Heart right ventricle (tissue), 16 donors: ENCODE measurements around the gene BMX. TPM values are rescaled to one million over a fixed set of nuclear protein-coding genes. Genes with fewer than 3 reads are reported as not detected.

Source experiments
- ATAC-seq, 8 donors: fragments of 200-7000 bp; cut with Tn5 transposase; one replicate each; pipeline ENCODE4 v1.9.1; 2020; ENCODE audit warnings: mild to moderate bottlenecking in 8 of 8, moderate library complexity in 8 of 8, moderate number of reproducible peaks in 1 of 8
- DNase-seq, 2 donors: peaks; one replicate each; pipeline ENCODE4 v3.0.0-alpha.2; 2020
- H3K27ac ChIP-seq, 10 donors: fragments of 200-600 bp; sonication (generic) in 2 of 10; one replicate each; pipeline versions ENCODE4 v1.5.0 to v1.8.0; 2020 to 2022; ENCODE audit warnings: mild to moderate bottlenecking in 3 of 10
- H3K27me3 ChIP-seq, 7 donors: fragments of 200-600 bp; one replicate each; pipeline ENCODE4 v1.8.0; 2021 to 2022; ENCODE audit warnings: mild to moderate bottlenecking in 2 of 7
- H3K36me3 ChIP-seq, 9 donors: fragments of 200-600 bp; sonication (generic) in 1 of 9; one replicate each; pipeline versions ENCODE4 v1.5.0 to v1.8.0; 2020 to 2022; ENCODE audit warnings: mild to moderate bottlenecking in 2 of 9
- H3K4me1 ChIP-seq, 9 donors: fragments of 200-600 bp; sonication (generic) in 1 of 9; one replicate each; pipeline versions ENCODE4 v1.5.0 to v1.8.0; 2020 to 2022; ENCODE audit warnings: mild to moderate bottlenecking in 4 of 9
- H3K4me3 ChIP-seq, 10 donors: fragments of 200-600 bp; sonication (generic) in 2 of 10; one replicate each; pipeline versions ENCODE4 v1.5.0 to v1.8.0; 2020 to 2022; ENCODE audit warnings: mild to moderate bottlenecking in 7 of 10, moderate library complexity in 2 of 10
- H3K9me3 ChIP-seq, 11 donors: fragments of 200-600 bp in 10 of 11; sonication (generic) in 2 of 11; one replicate each; pipeline versions ENCODE4 v1.5.0 to v1.8.0; 2013 to 2022; ENCODE audit warnings: mild to moderate bottlenecking in 2 of 11, control low read depth in 1 of 11, moderate library complexity in 1 of 11
- CTCF ChIP-seq, 9 donors: fragments of 200-600 bp; sonication (generic) in 2 of 9; IDR thresholded peaks; one replicate each; pipeline versions ENCODE4 v1.5.0 to v1.8.0; 2021 to 2022; ENCODE audit warnings: antibody characterized with exemption in 9 of 9, mild to moderate bottlenecking in 5 of 9, moderate library complexity in 1 of 9
- WGBS, 2 donors: extraction: QIAGEN DNeasy Blood & Tissue Kit; methylation state at CpG; one replicate each; pipeline ENCODE4 v1.1.7; 2013; ENCODE audit warnings: inconsistent platforms in 1 of 2; 5-methylcytosine and 5-hydroxymethylcytosine counted together
- intact Hi-C, 10 donors: fragments of 100-400 bp; cut with DNase I; formaldehyde crosslinking; loops; one replicate each; pipeline versions ENCODE4 v1.11.1 to v1.14.2; 2022
- polyA plus RNA-seq, 2 donors: library from polyadenylated mRNA; stranded (reverse); fragments of 200-250 nt; gene quantifications; one replicate each; pipeline ENCODE4 v1.2.3, GENCODE V29; 2013
- total RNA-seq, 10 donors: library from RNA; stranded (reverse); fragmentation: NEBNext Ultra II Directional in 3 of 10; extraction: Animal tissue kit (Norgen Biotek cat#: 25700) in 3 of 10; gene quantifications; one replicate each; pipeline versions ENCODE4 v1.2.1 to v1.2.4, GENCODE V29; 2021 to 2023
- donor health status: Arrhythmogenic right ventricular cardiomyopathy.
- donor health status: ischemic (EF 13 %, LVEDD 7.1; RV severe dilation, severe dysfunction).
- donor health status: healthy with polysubstance abuse.
- donor health status: DM: no; HTN: yes; CAD: no.
- donor health status: DM: no; HTN: no; CAD: no.
- donor health status: ischemic (EF 25% LVEDD 6.9; RV normal size, moderate dysfunction).
- donor health status: ischemic (EF 25% LVEDD 5.7; RV mildly dilated, moderate dysfunction).
- donor health status: healthy.
- donor health status: DM: yes; HTN: yes; CAD: no.
- donor health status: Ischemic cardiomyopathy.
- donor health status: ischemic (EF 35%, LVEDD 5.7; RV mildly dilated, moderate dysfunction).
- donor health status: nonischemic (EF 11% LVEDD 7.7; RV severe dilation, severe dysfunction).
- donor health status: DM: yes; HTN: yes; CAD: no.
- donor health status: PGD.
- donor health status: ischemic (EF 29% LVEDD 5.4; RV normal size, mild dysfunction).
- donor health status: nonischemic (EF 23%, LVEDD 6.1; RV moderate dilation, normal function).

BMX gene
- total and polyA plus RNA-seq, 12 donors: 0.97 to 6.1 (median 2.7) TPM

DNA sequence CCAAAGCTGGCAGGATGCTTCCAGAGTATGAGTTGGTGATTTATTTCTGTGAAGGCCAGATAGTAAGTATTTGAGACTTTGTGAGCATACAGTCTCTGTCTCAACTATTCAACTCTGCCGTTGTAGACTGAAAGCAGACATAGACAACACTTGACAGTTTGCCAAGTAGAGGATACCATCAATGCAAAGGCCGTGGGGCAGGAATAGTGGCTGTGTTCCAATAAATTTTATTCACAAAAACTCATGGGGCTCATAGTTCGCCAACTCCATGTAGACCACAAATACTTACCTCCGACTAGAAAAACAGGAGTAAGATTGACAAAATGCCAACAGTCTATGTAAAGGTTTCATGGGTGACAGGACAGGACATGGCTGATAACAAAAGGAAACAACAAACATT, 3.8 kb upstream of the BMX start:
- no peaks in the 10 kb centered on the region for H3K9me3 ChIP-seq
- no peak overlapping the region for H3K4me3 ChIP-seq
- no peaks in the 10 kb centered on the region for H3K36me3 ChIP-seq
- no peak for TF ChIP-seq CTCF (IDR thresholded peaks at IDR 0.05)
- DNase-seq (no peak), ATAC-seq (no peak)
- H3K27ac ChIP-seq: no peak overlapping the region
- peaks cover 0 to 16% (median 2%) of the 10 kb centered on the region in 9 donors for H3K4me1 ChIP-seq
- intact Hi-C loops: loop anchor here in 5 of 10 donors (5.0 to 10.0 kb wide), 5 partner anchors 68 to 178 kb away; partner anchors contain the start of gene CLTRN (in 1 of the 5)
- H3K27me3 ChIP-seq: peaks cover 0 to 80% (median 0%) of the 10 kb centered on the region in 7 donors
- 43 to 47% methylated on average over 4 of the region's 4 CpGs for WGBS, 2 donors

DNA sequence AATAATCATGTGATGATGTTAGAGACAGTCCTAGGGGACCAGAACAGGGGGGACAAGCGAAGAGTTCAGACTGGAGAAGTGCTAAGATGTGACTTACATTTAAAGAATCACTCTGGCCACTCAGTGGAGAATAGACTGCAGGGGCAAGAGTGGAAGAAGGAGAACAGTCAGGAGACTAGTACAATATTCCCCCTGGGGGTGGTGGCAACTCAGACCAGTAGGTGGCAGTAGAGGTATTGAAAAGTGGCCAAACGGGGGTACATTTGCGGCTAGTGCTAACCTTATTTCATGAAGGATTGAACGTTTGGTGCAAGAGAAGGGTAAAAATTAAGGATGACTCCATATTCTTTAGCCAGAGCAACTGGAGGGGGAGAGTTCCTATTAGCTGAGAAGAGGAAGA, 2.7 kb upstream of the BMX start:
- Histone ChIP-seq H3K9me3 (no peaks in the 10 kb centered on the region), H3K4me1 (peaks cover 0 to 6% (median 0%) of the 10 kb centered on the region in 9 donors), H3K27ac (no peak overlapping the region), H3K4me3 (no peak overlapping the region), H3K36me3 (no peaks in the 10 kb centered on the region), H3K27me3 (peaks cover 0 to 79% (median 0%) of the 10 kb centered on the region in 7 donors)
- ATAC-seq (peak in 1 of 8 donors; percentile 40), DNase-seq (peak; percentile 14 to 39)
- 21 to 28% methylated on average over 4 of the region's 4 CpGs for WGBS, 2 donors
- intact Hi-C loops: loop anchor here in 6 of 10 donors (1.0 to 10.0 kb wide), 7 partner anchors 67 to 177 kb away; partner anchors contain the start of gene CLTRN (in 1 of the 6)
- TF ChIP-seq CTCF (IDR thresholded peaks at IDR 0.05): peak; percentile 18 to 67 (median 58)

- no peak for TF ChIP-seq CTCF (IDR thresholded peaks at IDR 0.05)
- Histone ChIP-seq H3K4me3 (no peak overlapping the region), H3K27me3 (peaks cover 0 to 78% (median 0%) of the 10 kb centered on the region in 7 donors), H3K36me3 (no peaks in the 10 kb centered on the region), H3K27ac (no peak overlapping the region), H3K4me1 (peaks cover 0 to 4% (median 0%) of the 10 kb centered on the region in 9 donors), H3K9me3 (no peaks in the 10 kb centered on the region)
- ATAC-seq (no peak), DNase-seq (no peak)
- intact Hi-C loops: loop anchor here in 6 of 10 donors (1.0 to 10.0 kb wide), 7 partner anchors 66 to 176 kb away; partner anchors contain the start of gene CLTRN (in 1 of the 6)
- 56 to 84% methylated on average over 2 of the region's 2 CpGs for WGBS, 2 donors
Measured at GRCh38 chrX:15498741-15499140, 1.9 kb upstream of the BMX start.

DNA sequence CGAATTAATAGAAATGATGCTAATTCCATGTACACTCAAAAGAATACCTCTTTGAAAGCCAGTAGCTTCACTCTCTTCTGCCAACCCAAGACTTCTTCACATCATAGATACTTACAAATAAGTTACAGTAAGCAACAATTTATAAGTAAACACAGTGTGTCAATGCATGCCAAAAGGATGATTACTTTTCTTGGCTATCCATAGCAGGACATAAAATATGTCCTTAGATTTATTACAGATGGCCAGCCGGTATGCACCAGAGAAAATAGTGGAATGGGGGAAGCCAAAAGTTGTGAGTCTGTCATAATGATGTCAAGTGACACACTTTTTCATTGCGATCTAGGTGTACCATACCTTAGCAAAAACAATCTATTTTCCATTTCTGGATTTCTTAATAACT, 631 bp upstream of the BMX start:
- TF ChIP-seq CTCF (IDR thresholded peaks at IDR 0.05): no peak
- DNase-seq (no peak), ATAC-seq (no peak)
- peak overlapping the region in 7 of 10 donors; percentile 4 to 77 (median 56) for H3K27ac ChIP-seq
- peaks cover 0 to 4% (median 0%) of the 10 kb centered on the region in 9 donors for H3K4me1 ChIP-seq
- H3K27me3 ChIP-seq: peaks cover 0 to 78% (median 0%) of the 10 kb centered on the region in 7 donors
- intact Hi-C loops: loop anchor here in 6 of 10 donors (2.0 to 10.0 kb wide), 6 partner anchors 65 to 175 kb away; partner anchors contain the start of gene CLTRN (in 1 of the 6)
- peak overlapping the region in 1 of 10 donors; percentile 22 for H3K4me3 ChIP-seq
- no peaks in the 10 kb centered on the region for H3K36me3 ChIP-seq
- WGBS, 2 donors: 80 to 91% methylated on average over 3 of the region's 3 CpGs
- no peaks in the 10 kb centered on the region for H3K9me3 ChIP-seq
